Measurements from ENCODE around the gene ALX3. TPM values are rescaled to one million over a fixed set of nuclear protein-coding genes. Genes with fewer than 3 reads are reported as not detected.

The ALX3 gene
- total and polyA plus RNA-seq, 10 of the 15 experiments (the other 5 are each of a cell fraction or from before 2014, with no cell fraction given): not detected

DNA sequence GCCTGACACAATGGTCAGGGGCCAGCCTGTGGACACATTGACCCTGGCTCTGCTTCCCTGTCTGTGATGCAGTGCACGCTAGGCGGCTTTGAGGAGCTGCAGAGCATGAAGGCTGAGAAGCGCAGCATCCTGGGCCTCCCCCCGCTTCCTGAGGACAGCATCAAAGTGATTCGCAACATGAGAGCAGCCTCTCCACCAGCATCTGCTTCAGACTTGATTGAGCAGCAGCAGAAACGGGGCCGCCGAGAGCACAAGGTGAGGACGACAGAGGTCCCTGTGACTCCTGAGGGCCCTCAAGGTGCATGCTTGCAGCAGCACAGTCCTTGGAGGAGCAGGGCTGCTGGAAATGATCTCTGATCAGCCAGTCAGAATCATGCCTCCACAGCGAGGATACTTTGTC, 27.5 kb downstream of the ALX3 start:
- Histone ChIP-seq H3K36me3 (ENCODE audit: control insufficient read depth in 2 of 2, insufficient read depth in 2 of 2, low read length in 1 of 2) (peaks cover 35 to 49% of the 10 kb centered on the region in 2 experiments), H3K4me1 (ENCODE audit: control insufficient read depth, insufficient read depth, low read length) (no peaks in the 10 kb centered on the region), H3K4me2 (ENCODE audit: control insufficient read depth, insufficient read depth) (no peak overlapping the region), H3K9me3 (replicated peaks; ENCODE audit: control insufficient read depth, insufficient read depth, low read length) (no peaks in the 10 kb centered on the region), H3K27ac (ENCODE audit: control insufficient read depth, insufficient read depth) (no peak overlapping the region), H4K20me1 (ENCODE audit: control insufficient read depth, insufficient read depth) (no peaks in the 10 kb centered on the region), H2AFZ (ENCODE audit: control insufficient read depth, low read depth, low read length) (no peak overlapping the region), H3K27me3 (replicated peaks in 1 of 2; ENCODE audit: control insufficient read depth in 2 of 2, insufficient read depth in 2 of 2, low read length in 1 of 2) (no peaks in the 10 kb centered on the region), H3K4me3 (no peak overlapping the region), H3K79me2 (ENCODE audit: control insufficient read depth, insufficient read depth, low read length) (no peaks in the 10 kb centered on the region), H3K9ac (ENCODE audit: control insufficient read depth, insufficient read depth, low read length) (no peak overlapping the region)
- no peak for DNase-seq (ENCODE audit: low read depth, low spot score)
- ChIA-PET RAD21 (ENCODE audit: unreplicated experiment) (no interaction called here), CTCF (interaction anchor here (0.7 kb wide), 1 partner anchor 75 kb away, joined by 3 read pairs; no protein-coding TSS in a partner anchor), POLR2A (no interaction called here), SMC1A (ENCODE audit: uncharacterized antibody, unreplicated experiment) (no interaction called here)
- no peak for ATAC-seq
- in situ Hi-C loops (cut with MboI) (no loop called here), intact Hi-C loops (cut with micrococcal nuclease; ENCODE audit: unreplicated experiment) (no loop called here)
- TF ChIP-seq BRCA1 (IDR thresholded peaks at IDR 0.05; ENCODE audit: low read depth, low read length): no peak
- TF ChIP-seq WRNIP1 (IDR thresholded peaks at IDR 0.05; ENCODE audit: borderline replicate concordance, low read depth, low read length): no peak
- TF ChIP-seq IKZF2 (IDR thresholded peaks at IDR 0.05): no peak
- no peak for TF ChIP-seq RELA (IDR thresholded peaks at IDR 0.05; ENCODE audit: borderline replicate concordance, partially characterized antibody)
- TF ChIP-seq EGR1 (IDR thresholded peaks at IDR 0.05; ENCODE audit: borderline replicate concordance in 1 of 2, low read depth in 2 of 2, low read length in 2 of 2): no peak
- TF ChIP-seq, protein P1, sequence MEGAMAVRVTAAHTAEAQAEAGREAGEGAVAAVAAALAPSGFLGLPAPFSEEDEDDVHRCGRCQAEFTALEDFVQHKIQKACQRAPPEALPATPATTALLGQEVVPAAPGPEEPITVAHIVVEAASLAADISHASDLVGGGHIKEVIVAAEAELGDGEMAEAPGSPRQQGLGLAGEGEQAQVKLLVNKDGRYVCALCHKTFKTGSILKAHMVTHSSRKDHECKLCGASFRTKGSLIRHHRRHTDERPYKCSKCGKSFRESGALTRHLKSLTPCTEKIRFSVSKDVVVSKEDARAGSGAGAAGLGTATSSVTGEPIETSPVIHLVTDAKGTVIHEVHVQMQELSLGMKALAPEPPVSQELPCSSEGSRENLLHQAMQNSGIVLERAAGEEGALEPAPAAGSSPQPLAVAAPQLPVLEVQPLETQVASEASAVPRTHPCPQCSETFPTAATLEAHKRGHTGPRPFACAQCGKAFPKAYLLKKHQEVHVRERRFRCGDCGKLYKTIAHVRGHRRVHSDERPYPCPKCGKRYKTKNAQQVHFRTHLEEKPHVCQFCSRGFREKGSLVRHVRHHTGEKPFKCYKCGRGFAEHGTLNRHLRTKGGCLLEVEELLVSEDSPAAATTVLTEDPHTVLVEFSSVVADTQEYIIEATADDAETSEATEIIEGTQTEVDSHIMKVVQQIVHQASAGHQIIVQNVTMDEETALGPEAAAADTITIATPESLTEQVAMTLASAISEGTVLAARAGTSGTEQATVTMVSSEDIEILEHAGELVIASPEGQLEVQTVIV (IDR thresholded peaks at IDR 0.05; ENCODE audit: borderline replicate concordance, partially characterized antibody): no peak
- TF ChIP-seq, protein P2, sequence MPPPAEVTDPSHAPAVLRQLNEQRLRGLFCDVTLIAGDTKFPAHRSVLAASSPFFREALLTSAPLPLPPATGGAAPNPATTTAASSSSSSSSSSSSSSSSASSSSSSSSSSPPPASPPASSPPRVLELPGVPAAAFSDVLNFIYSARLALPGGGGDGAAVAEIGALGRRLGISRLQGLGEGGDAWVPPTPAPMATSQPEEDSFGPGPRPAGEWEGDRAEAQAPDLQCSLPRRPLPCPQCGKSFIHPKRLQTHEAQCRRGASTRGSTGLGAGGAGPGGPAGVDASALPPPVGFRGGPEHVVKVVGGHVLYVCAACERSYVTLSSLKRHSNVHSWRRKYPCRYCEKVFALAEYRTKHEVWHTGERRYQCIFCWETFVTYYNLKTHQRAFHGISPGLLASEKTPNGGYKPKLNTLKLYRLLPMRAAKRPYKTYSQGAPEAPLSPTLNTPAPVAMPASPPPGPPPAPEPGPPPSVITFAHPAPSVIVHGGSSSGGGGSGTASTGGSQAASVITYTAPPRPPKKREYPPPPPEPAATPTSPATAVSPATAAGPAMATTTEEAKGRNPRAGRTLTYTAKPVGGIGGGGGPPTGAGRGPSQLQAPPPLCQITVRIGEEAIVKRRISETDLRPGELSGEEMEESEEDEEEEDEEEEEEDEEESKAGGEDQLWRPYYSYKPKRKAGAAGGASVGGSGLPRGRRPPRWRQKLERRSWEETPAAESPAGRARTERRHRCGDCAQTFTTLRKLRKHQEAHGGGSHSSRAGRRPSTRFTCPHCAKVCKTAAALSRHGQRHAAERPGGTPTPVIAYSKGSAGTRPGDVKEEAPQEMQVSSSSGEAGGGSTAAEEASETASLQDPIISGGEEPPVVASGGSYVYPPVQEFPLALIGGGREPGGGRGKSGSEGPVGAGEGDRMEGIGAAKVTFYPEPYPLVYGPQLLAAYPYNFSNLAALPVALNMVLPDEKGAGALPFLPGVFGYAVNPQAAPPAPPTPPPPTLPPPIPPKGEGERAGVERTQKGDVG (CRISPR knock-in tag; IDR thresholded peaks at IDR 0.05): no peak
- TF ChIP-seq EZH2 (IDR thresholded peaks at IDR 0.05; ENCODE audit: borderline replicate concordance, control insufficient read depth, low read depth, low read length): no peak
- no peak for TF ChIP-seq PML (IDR thresholded peaks at IDR 0.05; ENCODE audit: low read length)
- TF ChIP-seq RAD21 (IDR thresholded peaks at IDR 0.05; ENCODE audit: insufficient read depth, low read depth, low read length): no peak
- no TSS peak for BruUV-seq (replicated peaks)
- over 99% methylated on average over 10 of the region's 10 CpGs for WGBS (ENCODE audit: insufficient coverage, insufficient replicate concordance, low lambda C conversion rate, missing lambda C conversion rate)
- FAIRE-seq: no peak

Data from GM12878 (cell line).